Measurements from ENCODE around the gene MTARC2. TPM values are rescaled to one million over a fixed set of nuclear protein-coding genes. Genes with fewer than 3 reads are reported as not detected.

Gene MTARC2
- total and polyA plus RNA-seq, 2 of the 13 experiments (the other 11 are each of a cell fraction or from before 2014, with no cell fraction given): 8.5 to 10.1 TPM

DNA sequence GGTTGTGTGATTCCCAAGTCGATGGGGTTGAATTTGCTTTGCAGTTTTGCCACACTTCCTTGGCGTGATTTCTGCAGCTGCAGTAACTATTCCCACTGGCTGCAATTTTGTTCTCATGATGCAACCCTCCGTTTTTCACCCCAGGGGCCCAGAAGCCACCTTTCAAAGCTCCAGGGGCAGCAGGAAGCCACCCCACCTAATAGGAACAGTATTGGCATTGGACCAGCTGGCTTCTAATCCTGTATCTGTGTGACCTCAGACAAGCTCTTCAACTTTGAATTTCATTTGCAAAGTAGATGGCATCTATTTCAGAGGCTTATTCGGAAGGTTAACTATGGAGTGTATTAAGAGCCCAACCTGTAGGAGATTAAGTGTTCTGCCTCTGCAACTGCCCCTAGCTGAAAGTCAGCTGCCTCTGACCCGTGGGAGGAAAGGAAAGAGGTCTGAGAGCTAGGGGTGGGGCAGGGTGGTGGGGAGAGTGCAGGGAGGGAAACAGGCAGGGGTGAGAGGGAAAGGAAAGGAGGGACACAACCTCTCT, 45.3 kb upstream of the MTARC2 start:
- H3K79me2 ChIP-seq (ENCODE audit: insufficient read depth, low read length): no peaks in the 10 kb centered on the region
- no TSS peak for BruUV-seq (replicated peaks)
- peaks cover 78% of the 10 kb centered on the region for H3K4me1 ChIP-seq (ENCODE audit: insufficient read depth, low read length)
- in situ Hi-C loops (cut with HindIII; ENCODE audit: extremely low pct_ligation_motif_present, low pct_unique_long_range_greater_than_20kb): no loop called here
- no peaks in the 10 kb centered on the region for H3K9me3 ChIP-seq (ENCODE audit: low read length)
- H3K27me3 ChIP-seq (ENCODE audit: control insufficient read depth in 1 of 2, insufficient read depth in 2 of 2, low read length in 2 of 2): no peaks in the 10 kb centered on the region
- ChIA-PET POLR2A (interaction anchor here (0.9 kb wide), 1 partner anchor 45 kb away, joined by 4 read pairs; the partner anchor contains the start of gene MTARC2), CTCF (ENCODE audit: low intra/inter-chr PET ratio, low total read pairs) (no interaction called here)
- FAIRE-seq: no peak
- peaks cover 4% of the 10 kb centered on the region; the same call in 1 of the 2 replicates for H4K20me1 ChIP-seq (ENCODE audit: insufficient read depth, low read length)
- 44% methylated on average over 4 of the region's 5 CpGs for WGBS (ENCODE audit: low lambda C conversion rate)
- H3K9ac ChIP-seq (ENCODE audit: insufficient read depth, low read depth, low read length): no peak overlapping the region
- no peak for DNase-seq (ENCODE audit: low spot score)
- ATAC-seq: no peak
- no peak overlapping the region for H3K27ac ChIP-seq (ENCODE audit: extremely low read length, insufficient read depth, low read length)
- H2AFZ ChIP-seq (ENCODE audit: low read length): no peak overlapping the region
- no peak overlapping the region for H3K4me3 ChIP-seq (replicated peaks in 1 of 3; ENCODE audit: insufficient read depth in 1 of 3, low read depth in 2 of 3, low read length in 3 of 3)
- H3K4me2 ChIP-seq (ENCODE audit: low read depth, low read length): no peak overlapping the region
- peaks cover 1 to 3% of the 10 kb centered on the region in 2 experiments; a peak in 3 of 5 replicates for H3K36me3 ChIP-seq (replicated peaks in 1 of 2; ENCODE audit: control insufficient read depth in 1 of 2, insufficient read depth in 2 of 2, low read length in 2 of 2)
- TF ChIP-seq, protein P1, sequence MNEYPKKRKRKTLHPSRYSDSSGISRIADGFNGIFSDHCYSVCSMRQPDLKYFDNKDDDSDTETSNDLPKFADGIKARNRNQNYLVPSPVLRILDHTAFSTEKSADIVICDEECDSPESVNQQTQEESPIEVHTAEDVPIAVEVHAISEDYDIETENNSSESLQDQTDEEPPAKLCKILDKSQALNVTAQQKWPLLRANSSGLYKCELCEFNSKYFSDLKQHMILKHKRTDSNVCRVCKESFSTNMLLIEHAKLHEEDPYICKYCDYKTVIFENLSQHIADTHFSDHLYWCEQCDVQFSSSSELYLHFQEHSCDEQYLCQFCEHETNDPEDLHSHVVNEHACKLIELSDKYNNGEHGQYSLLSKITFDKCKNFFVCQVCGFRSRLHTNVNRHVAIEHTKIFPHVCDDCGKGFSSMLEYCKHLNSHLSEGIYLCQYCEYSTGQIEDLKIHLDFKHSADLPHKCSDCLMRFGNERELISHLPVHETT (CRISPR knock-in tag; conservative IDR thresholded peaks at IDR 0.05): no peak
- TF ChIP-seq ZNF256 (CRISPR knock-in tag; conservative IDR thresholded peaks at IDR 0.05) (no peak), PRMT3 (CRISPR knock-in tag; IDR thresholded peaks at IDR 0.05; ENCODE audit: borderline replicate concordance, low read depth) (no peak), ZNF160 (CRISPR knock-in tag; IDR thresholded peaks at IDR 0.05) (no peak)
- intact Hi-C loops (cut with micrococcal nuclease; ENCODE audit: unreplicated experiment): no loop called here

DNA sequence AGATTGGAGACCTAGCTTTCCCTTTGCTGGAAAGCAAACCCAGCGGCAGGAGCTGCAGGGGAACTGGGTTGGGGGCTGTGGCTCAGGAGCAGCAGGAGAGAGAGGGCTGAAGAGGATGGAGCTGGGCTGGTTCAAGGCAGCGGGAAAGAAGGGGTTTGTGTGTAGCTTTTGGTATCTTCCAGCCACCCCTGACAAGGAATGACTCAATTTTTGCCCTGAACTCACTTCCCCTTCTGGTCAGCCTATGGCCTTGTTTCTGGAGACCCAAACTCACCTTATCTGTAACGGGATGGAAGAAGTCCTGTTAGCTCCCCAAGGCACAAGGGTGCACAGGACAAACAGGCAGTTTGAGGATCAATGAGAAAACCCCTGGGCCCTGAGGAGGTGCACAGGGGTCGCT, 44.8 kb upstream of the MTARC2 start:
- FAIRE-seq: no peak
- in situ Hi-C loops (cut with HindIII; ENCODE audit: extremely low pct_ligation_motif_present, low pct_unique_long_range_greater_than_20kb): no loop called here
- POLR2A ChIA-PET: interaction anchor here (0.9 kb wide), 1 partner anchor 45 kb away, joined by 4 read pairs; the partner anchor contains the start of gene MTARC2

More for the DNA sequence above, 44.8 kb upstream of the MTARC2 start:
- DNase-seq (ENCODE audit: low spot score) (no peak), ATAC-seq (no peak)
- Histone ChIP-seq H3K4me3 (replicated peaks in 1 of 3; ENCODE audit: insufficient read depth in 1 of 3, low read depth in 2 of 3, low read length in 3 of 3) (no peak overlapping the region), H3K9ac (ENCODE audit: insufficient read depth, low read depth, low read length) (no peak overlapping the region), H3K79me2 (ENCODE audit: insufficient read depth, low read length) (no peaks in the 10 kb centered on the region), H4K20me1 (ENCODE audit: insufficient read depth, low read length) (peaks cover 4% of the 10 kb centered on the region; the same call in 1 of the 2 replicates), H2AFZ (ENCODE audit: low read length) (no peak overlapping the region), H3K9me3 (ENCODE audit: low read length) (no peaks in the 10 kb centered on the region), H3K4me2 (ENCODE audit: low read depth, low read length) (no peak overlapping the region), H3K27ac (ENCODE audit: extremely low read length, insufficient read depth, low read length) (no peak overlapping the region), H3K4me1 (ENCODE audit: insufficient read depth, low read length) (peaks cover 78% of the 10 kb centered on the region), H3K27me3 (ENCODE audit: control insufficient read depth in 1 of 2, insufficient read depth in 2 of 2, low read length in 2 of 2) (no peaks in the 10 kb centered on the region), H3K36me3 (replicated peaks in 1 of 2; ENCODE audit: control insufficient read depth in 1 of 2, insufficient read depth in 2 of 2, low read length in 2 of 2) (peaks cover 0 to 1% of the 10 kb centered on the region in 2 experiments; a peak in 1 of 5 replicates)
- WGBS (ENCODE audit: low lambda C conversion rate): 63% methylated on average over 3 of the region's 4 CpGs
- CTCF ChIA-PET (ENCODE audit: low intra/inter-chr PET ratio, low total read pairs): no interaction called here
- TF ChIP-seq PTBP1 (IDR thresholded peaks at IDR 0.05; ENCODE audit: low read depth, low read length, poor library complexity, severe bottlenecking) (no peak), ZNF891 (CRISPR knock-in tag; IDR thresholded peaks at IDR 0.05) (no peak), NFYB (CRISPR knock-in tag; IDR thresholded peaks at IDR 0.05) (no peak), BRCA1 (CRISPR knock-in tag; IDR thresholded peaks at IDR 0.05) (no peak), ZNF782 (CRISPR knock-in tag; IDR thresholded peaks at IDR 0.05; ENCODE audit: borderline replicate concordance) (no peak)
- TF ChIP-seq, protein P2, sequence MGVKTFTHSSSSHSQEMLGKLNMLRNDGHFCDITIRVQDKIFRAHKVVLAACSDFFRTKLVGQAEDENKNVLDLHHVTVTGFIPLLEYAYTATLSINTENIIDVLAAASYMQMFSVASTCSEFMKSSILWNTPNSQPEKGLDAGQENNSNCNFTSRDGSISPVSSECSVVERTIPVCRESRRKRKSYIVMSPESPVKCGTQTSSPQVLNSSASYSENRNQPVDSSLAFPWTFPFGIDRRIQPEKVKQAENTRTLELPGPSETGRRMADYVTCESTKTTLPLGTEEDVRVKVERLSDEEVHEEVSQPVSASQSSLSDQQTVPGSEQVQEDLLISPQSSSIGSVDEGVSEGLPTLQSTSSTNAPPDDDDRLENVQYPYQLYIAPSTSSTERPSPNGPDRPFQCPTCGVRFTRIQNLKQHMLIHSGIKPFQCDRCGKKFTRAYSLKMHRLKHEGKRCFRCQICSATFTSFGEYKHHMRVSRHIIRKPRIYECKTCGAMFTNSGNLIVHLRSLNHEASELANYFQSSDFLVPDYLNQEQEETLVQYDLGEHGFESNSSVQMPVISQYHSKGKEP (CRISPR knock-in tag; IDR thresholded peaks at IDR 0.05): no peak
- intact Hi-C loops (cut with micrococcal nuclease; ENCODE audit: unreplicated experiment): no loop called here
- no TSS peak for BruUV-seq (replicated peaks)

Data from HepG2 (cell line).